ENCODE data around the gene ZNF414. TPM values are rescaled to one million over a fixed set of nuclear protein-coding genes. Genes with fewer than 3 reads are reported as not detected.

Gene ZNF414
- polyA plus RNA-seq, 2 of the 4 experiments (the other 2 are of a cell fraction), result 2.8 to 22.1 TPM

GRCh38 chr19:8531470-8531869 lies 17.5 kb upstream of the ZNF414 start:
- no peak overlapping the region for H3K4me2 ChIP-seq
- FAIRE-seq, result no peak
- H3K4me3 ChIP-seq, result no peak overlapping the region
- no peak for DNase-seq (ENCODE audit: low read depth in 1 of 2, low spot score in 1 of 2)
- peaks cover 4% of the 10 kb centered on the region; the same call in 1 of the 3 replicates for H3K4me1 ChIP-seq
- 92% methylated on average over 7 of the region's 7 CpGs for WGBS (ENCODE audit: missing lambda C conversion rate)
- H3K27ac ChIP-seq, result no peak overlapping the region
- ATAC-seq, result no peak
- no peaks in the 10 kb centered on the region for H3K9me3 ChIP-seq
- POLR2A ChIA-PET, result interaction anchor here (0.5 to 0.6 kb wide), 2 partner anchors 11 to 16 kb away, joined by 6 to 7 read pairs; no protein-coding TSS in a partner anchor
- CTCF ChIA-PET, result interaction anchor here (1.0 to 1.7 kb wide), 2 partner anchors 26 to 50 kb away, joined by 3 to 4 read pairs; no protein-coding TSS in a partner anchor
- no peak for TF ChIP-seq MYC (IDR thresholded peaks at IDR 0.05; ENCODE audit: borderline replicate concordance, low read length)
- no peak for TF ChIP-seq HEYL (CRISPR knock-in tag; IDR thresholded peaks at IDR 0.05)
- no peak for TF ChIP-seq TFCP2L1 (CRISPR knock-in tag; IDR thresholded peaks at IDR 0.05)

DNA sequence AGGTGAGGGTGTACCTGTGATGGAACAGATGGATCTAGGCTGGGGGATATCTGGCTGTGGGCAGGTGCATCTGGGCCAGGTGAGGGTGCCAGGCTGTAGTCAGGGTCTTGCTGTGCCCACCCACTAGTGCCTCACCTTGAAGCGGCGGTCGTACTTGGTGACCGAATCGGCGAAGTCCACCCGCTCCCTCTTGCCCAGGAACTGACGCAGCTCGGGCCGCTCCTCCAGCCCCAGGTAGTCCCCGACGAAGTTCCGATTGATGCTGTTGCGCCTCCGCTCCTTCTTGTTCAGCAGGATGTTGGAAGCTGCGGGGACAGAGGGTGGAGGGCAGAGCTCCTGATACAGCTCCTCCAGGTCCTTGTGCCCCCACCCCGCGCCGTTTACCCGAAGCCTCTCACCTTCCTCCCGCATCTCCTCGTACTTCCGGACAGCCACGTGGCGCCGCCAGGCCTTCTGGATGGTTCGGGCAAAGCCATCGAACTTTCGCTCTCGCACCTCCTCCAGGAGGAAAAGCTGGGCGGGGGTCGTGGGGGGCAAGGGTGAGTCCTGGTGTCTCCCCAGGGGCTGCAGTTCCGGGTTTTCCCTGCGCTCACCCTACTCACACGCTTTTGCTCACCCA lies 16.2 kb upstream of the ZNF414 start:
- TF ChIP-seq RCOR1 (IDR thresholded peaks at IDR 0.05; ENCODE audit: low read depth, low read length) (no peak), RAD21 (conservative IDR thresholded peaks at IDR 0.05 in 1 of 2, IDR thresholded peaks at IDR 0.05 in 1 of 2) (no peak), MYC (IDR thresholded peaks at IDR 0.05; ENCODE audit: borderline replicate concordance, low read length) (no peak), KDM5A (IDR thresholded peaks at IDR 0.05) (no peak), BCL3 (IDR thresholded peaks at IDR 0.05) (no peak), JUN (IDR thresholded peaks at IDR 0.05) (no peak), POLR2AphosphoS2 (conservative IDR thresholded peaks at IDR 0.05; ENCODE audit: low read length) (no peak), FOSB (CRISPR knock-in tag; IDR thresholded peaks at IDR 0.05) (no peak), ESRRA (IDR thresholded peaks at IDR 0.05; ENCODE audit: borderline replicate concordance, low read length) (no peak), CEBPB (IDR thresholded peaks at IDR 0.05) (no peak), GATA3 (IDR thresholded peaks at IDR 0.05; ENCODE audit: borderline replicate concordance) (no peak), TP53 (CRISPR knock-in tag; IDR thresholded peaks at IDR 0.05) (no peak), CBX8 (IDR thresholded peaks at IDR 0.05) (no peak), SREBF2 (IDR thresholded peaks at IDR 0.05) (no peak), MAX (IDR thresholded peaks at IDR 0.05) (no peak)
- TF ChIP-seq, protein P1, sequence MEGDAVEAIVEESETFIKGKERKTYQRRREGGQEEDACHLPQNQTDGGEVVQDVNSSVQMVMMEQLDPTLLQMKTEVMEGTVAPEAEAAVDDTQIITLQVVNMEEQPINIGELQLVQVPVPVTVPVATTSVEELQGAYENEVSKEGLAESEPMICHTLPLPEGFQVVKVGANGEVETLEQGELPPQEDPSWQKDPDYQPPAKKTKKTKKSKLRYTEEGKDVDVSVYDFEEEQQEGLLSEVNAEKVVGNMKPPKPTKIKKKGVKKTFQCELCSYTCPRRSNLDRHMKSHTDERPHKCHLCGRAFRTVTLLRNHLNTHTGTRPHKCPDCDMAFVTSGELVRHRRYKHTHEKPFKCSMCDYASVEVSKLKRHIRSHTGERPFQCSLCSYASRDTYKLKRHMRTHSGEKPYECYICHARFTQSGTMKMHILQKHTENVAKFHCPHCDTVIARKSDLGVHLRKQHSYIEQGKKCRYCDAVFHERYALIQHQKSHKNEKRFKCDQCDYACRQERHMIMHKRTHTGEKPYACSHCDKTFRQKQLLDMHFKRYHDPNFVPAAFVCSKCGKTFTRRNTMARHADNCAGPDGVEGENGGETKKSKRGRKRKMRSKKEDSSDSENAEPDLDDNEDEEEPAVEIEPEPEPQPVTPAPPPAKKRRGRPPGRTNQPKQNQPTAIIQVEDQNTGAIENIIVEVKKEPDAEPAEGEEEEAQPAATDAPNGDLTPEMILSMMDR (IDR thresholded peaks at IDR 0.05), result no peak
- TF ChIP-seq, protein P2, sequence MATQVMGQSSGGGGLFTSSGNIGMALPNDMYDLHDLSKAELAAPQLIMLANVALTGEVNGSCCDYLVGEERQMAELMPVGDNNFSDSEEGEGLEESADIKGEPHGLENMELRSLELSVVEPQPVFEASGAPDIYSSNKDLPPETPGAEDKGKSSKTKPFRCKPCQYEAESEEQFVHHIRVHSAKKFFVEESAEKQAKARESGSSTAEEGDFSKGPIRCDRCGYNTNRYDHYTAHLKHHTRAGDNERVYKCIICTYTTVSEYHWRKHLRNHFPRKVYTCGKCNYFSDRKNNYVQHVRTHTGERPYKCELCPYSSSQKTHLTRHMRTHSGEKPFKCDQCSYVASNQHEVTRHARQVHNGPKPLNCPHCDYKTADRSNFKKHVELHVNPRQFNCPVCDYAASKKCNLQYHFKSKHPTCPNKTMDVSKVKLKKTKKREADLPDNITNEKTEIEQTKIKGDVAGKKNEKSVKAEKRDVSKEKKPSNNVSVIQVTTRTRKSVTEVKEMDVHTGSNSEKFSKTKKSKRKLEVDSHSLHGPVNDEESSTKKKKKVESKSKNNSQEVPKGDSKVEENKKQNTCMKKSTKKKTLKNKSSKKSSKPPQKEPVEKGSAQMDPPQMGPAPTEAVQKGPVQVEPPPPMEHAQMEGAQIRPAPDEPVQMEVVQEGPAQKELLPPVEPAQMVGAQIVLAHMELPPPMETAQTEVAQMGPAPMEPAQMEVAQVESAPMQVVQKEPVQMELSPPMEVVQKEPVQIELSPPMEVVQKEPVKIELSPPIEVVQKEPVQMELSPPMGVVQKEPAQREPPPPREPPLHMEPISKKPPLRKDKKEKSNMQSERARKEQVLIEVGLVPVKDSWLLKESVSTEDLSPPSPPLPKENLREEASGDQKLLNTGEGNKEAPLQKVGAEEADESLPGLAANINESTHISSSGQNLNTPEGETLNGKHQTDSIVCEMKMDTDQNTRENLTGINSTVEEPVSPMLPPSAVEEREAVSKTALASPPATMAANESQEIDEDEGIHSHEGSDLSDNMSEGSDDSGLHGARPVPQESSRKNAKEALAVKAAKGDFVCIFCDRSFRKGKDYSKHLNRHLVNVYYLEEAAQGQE (IDR thresholded peaks at IDR 0.05), result no peak
- ChIA-PET CTCF (interaction anchor here (0.5 to 1.7 kb wide), 3 partner anchors 24 to 470 kb away, joined by 3 to 4 read pairs (median 3); no protein-coding TSS in a partner anchor), POLR2A (no interaction called here)
- no peak for FAIRE-seq
- peaks cover 4% of the 10 kb centered on the region; the same call in 1 of the 3 replicates for H3K4me1 ChIP-seq
- DNase-seq (ENCODE audit: low read depth in 1 of 2, low spot score in 1 of 2), result no peak
- H3K9me3 ChIP-seq, result no peaks in the 10 kb centered on the region
- no peak overlapping the region for H3K4me2 ChIP-seq
- no peak for ATAC-seq
- no peak overlapping the region for H3K27ac ChIP-seq
- 96% methylated on average over 34 of the region's 35 CpGs for WGBS (ENCODE audit: missing lambda C conversion rate)
- no peak overlapping the region for H3K4me3 ChIP-seq

Measured in A549 (cell line).